WI38 (cell line): ENCODE data around the gene MAN2A1.
"Not testable (repeated sequence)": the region's sequence is repeated elsewhere in the genome, so short reads cannot be mapped to it uniquely, and the experiment has no call there.

Experiments used
- H3K4me3 ChIP-seq: 2 replicates; pipeline ENCODE4 v1.5.1; 2011; ENCODE audit warnings: low read depth, mild to moderate bottlenecking, control low read depth, low read length
- CTCF ChIP-seq: IDR thresholded peaks from 2 replicates; pipeline ENCODE4 v1.5.1; 2012; ENCODE audit warnings: low read depth, mild to moderate bottlenecking, control low read depth, low read length

MAN2A1 gene

DNA sequence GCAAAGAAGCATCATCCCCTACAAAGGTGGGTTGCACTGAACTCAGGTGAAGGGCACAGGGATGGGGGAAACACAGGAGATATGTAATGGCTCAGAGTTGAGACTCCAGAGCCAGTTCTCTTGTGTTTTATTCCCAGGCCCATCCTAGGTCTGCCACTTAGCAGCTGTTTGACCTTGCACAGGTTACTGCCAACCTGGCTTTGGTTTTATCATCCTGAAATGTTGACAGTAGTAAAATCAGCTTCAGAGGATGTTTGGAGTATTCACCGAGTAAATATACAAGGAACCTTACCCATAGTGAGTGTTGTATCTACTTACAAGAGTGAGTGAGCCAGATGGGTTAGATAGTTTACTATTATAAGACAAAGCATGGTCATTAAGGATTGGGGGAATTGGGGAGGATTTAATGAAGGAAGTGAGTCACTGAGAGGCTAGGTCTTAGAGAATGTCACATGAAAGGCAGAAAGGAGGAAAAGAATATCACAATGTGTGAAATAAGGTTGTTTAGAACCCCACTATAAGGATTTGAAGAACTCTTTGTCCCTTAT lies 141.3 kb downstream of the MAN2A1 start:
- no peak overlapping the region for H3K4me3 ChIP-seq
- TF ChIP-seq CTCF = no peak

DNA sequence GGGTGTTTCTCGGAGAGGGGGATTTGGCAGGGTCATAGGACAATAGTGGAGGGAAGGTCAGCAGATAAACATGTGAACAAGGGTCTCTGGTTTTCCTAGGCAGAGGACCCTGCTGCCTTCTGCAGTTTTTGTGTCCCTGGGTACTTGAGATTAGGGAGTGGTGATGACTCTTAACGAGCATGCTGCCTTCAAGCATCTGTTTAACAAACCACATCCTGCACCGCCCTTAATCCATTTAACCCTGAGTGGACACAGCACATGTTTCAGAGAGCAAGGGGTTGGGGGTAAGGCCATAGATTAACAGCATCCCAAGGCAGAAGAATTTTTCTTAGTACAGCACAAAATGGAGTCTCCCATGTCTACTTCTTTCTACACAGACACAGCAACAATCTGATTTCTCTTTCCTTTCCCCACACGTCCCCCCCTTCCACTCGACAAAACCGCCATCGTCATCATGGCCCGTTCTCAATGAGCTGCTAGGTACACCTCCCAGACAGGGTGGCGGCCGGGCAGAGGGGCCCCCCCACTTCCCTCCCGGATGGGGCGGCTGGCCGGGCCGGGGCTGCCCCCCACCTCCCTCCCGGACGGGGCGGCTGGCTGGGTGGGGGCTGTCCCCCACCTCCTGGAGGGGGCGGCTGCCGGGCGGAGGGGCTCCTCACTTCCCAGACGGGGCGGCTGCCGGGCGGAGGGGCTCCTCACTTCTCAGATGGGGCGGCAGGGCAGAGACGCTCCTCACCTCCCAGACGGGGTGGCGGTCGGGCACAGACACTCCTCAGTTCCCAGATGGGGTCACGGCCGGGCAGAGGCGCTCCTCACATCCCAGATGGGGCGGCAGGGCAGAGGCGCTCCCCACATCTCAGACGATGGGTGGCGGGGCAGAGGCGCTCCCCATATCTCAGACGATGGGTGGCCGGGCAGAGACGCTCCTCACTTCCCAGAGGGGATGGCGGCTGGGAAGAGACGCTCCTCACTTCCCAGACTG lies 142.8 kb downstream of the MAN2A1 start:
- not testable (repeated sequence) for H3K4me3 ChIP-seq

DNA sequence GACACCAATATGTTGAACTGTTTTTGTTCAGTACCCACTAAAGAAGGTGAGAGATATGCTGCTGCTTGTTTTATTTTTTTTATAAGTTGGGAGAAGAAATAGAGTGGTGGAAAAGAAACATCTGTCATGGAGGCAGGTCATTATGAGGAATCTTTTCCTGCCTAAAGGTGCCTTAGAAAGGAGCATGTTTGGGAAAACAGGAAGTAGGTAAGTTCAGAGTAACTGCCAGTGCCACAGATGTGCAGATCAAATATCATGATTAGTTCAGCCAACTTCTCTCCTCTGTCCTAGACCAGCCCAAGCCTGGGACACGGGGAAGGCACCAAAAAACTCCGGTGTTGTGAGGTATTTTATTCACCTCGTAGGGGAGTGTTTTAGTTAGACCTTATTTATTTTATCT lies 144.2 kb downstream of the MAN2A1 start:
- TF ChIP-seq CTCF = no peak
- H3K4me3 ChIP-seq = no peak overlapping the region

- TF ChIP-seq CTCF = no peak
Observed at GRCh38 chr5:109836280-109836679, 146.6 kb downstream of the MAN2A1 start.

GRCh38 chr5:109837231-109837861 lies 147.6 kb downstream of the MAN2A1 start:
- no peak for TF ChIP-seq CTCF
- H3K4me3 ChIP-seq = no peak overlapping the region

More at GRCh38 chr5:109836280-109836679, 146.6 kb downstream of the MAN2A1 start:
- no peak overlapping the region for H3K4me3 ChIP-seq

GRCh38 chr5:109838157-109838556 lies 148.4 kb downstream of the MAN2A1 start:
- H3K4me3 ChIP-seq = no peak overlapping the region
- TF ChIP-seq CTCF = no peak

- no peak overlapping the region for H3K4me3 ChIP-seq
- no peak for TF ChIP-seq CTCF
Observed at GRCh38 chr5:109844148-109844547, 154.4 kb downstream of the MAN2A1 start.
